Suprapubic skin (tissue), 4 donors: Measurements from ENCODE around the gene RASSF5. TPM values are rescaled to one million over a fixed set of nuclear protein-coding genes. Genes with fewer than 3 reads are reported as not detected.
"Not testable (repeated sequence)": the region's sequence is repeated elsewhere in the genome, so short reads cannot be mapped to it uniquely, and the experiment has no call there.

Experiments
- DNase-seq, 2 donors: peaks; one replicate each; pipeline ENCODE4 v3.0.0-alpha.2; 2019; ENCODE audit warnings: low spot score in 2 of 2
- H3K27ac ChIP-seq: fragments of 200-600 bp; sonication (generic); one replicate; pipeline ENCODE4 v1.5.1; 2019
- H3K27me3 ChIP-seq: fragments of 200-600 bp; sonication (generic); one replicate; pipeline ENCODE4 v1.5.1; 2019
- H3K36me3 ChIP-seq: fragments of 200-600 bp; sonication (generic); one replicate; pipeline ENCODE4 v1.5.1; 2019
- H3K4me1 ChIP-seq: fragments of 200-600 bp; sonication (generic); one replicate; pipeline ENCODE4 v1.5.1; 2019
- H3K4me3 ChIP-seq: fragments of 200-600 bp; sonication (generic); one replicate; pipeline ENCODE4 v1.5.1; 2019; ENCODE audit warnings: mild to moderate bottlenecking
- H3K9me3 ChIP-seq: fragments of 200-600 bp; sonication (generic); one replicate; pipeline ENCODE4 v1.5.1; 2019
- EP300 ChIP-seq: sonication (generic); formaldehyde crosslinking; IDR thresholded peaks from one replicate; pipeline ENCODE4 v1.6.1; 2017; ENCODE audit warnings: antibody characterized with exemption
- POLR2A ChIP-seq, 2 donors: fragments of 450-650 bp; IDR thresholded peaks; one replicate each; pipeline ENCODE4 v1.6.1; 2017; ENCODE audit warnings: antibody characterized with exemption in 2 of 2, mild to moderate bottlenecking in 2 of 2, moderate library complexity in 2 of 2
- POLR2AphosphoS5 ChIP-seq, 3 donors: sonication (generic); formaldehyde crosslinking; IDR thresholded peaks; one replicate each; pipeline ENCODE4 v1.6.1; 2017; ENCODE audit warnings: antibody characterized with exemption in 3 of 3
- WGBS: methylation state at CpG from one replicate; pipeline ENCODE4 v1.1.5; 2018; 5-methylcytosine and 5-hydroxymethylcytosine counted together
- total RNA-seq, 4 donors: library from RNA; depleted of rRNA; stranded (reverse); fragments of >200 nt; gene quantifications; one replicate each; pipeline ENCODE4 v1.1.0, GENCODE V29; 2016
- TF ChIP-seq, protein P1 (sequence below), 2 donors: fragments of 200-600 bp in 1 of 2; fragments of 450-650 bp in 1 of 2; sonication (generic) in 1 of 2; IDR thresholded peaks; one replicate each; pipeline ENCODE4 v1.5.1; 2016 to 2019; ENCODE audit warnings: antibody characterized with exemption in 2 of 2, mild to moderate bottlenecking in 1 of 2, moderate library complexity in 1 of 2

Gene RASSF5
- total RNA-seq, 4 donors from 2014 or later, result 34.8 to 74.5 (median 64.9) TPM

DNA sequence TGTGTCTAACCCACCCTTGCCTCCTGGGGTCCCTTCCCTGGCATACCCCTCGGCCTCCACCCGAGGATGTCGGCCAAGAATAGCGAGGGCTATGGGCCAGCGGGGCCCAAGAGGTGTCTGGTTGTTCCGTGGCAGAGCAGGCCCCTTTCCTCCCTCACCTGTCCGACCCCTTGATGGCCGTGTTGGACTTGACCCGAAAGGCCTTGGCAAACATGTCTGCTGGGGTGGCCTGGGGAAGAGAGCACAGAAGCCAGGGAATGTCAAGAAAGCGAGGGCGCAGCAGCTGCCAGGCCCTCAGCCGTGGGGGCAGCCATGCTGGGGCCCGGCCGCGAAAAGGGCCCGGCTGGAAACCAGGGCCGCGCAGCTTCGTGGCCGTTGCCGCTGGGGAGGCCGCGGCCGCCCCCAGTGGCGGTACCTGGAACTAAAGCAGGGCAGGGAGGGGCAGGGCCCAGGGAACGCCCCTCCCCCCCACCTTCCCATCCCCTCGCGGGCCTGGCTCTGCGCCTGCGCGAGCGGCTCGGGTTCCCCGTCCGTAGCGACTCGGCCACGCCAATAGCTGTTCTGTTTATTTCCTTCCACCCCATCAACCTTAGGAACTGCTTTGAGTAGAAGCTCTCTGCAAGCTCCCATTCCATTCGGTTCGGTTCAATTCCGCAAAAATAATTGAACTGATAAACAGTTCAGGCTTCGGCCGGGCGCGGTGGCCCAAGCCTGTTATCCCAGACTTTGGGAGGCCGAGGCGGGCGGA lies 105.0 kb downstream of the RASSF5 start, which contains the start of gene EIF2D:
Gene EIF2D (minus strand): TSS at position 337 of the 748 bp plus-strand sequence. CDS start 123 bp downstream, at position 214.
- Histone ChIP-seq H3K27ac (peak within 1 kb of the TSS; percentile 94), H3K36me3 (peaks cover 28% of the 10 kb centered on the region), H3K4me3 (peak within 1 kb of the TSS; percentile 76), H3K4me1 (peaks cover 10% of the 10 kb centered on the region), H3K27me3 (no peaks in the 10 kb centered on the region), H3K9me3 (no peaks in the 10 kb centered on the region)
- DNase-seq, result peak; percentile 93 to 95
- TF ChIP-seq, protein P1, sequence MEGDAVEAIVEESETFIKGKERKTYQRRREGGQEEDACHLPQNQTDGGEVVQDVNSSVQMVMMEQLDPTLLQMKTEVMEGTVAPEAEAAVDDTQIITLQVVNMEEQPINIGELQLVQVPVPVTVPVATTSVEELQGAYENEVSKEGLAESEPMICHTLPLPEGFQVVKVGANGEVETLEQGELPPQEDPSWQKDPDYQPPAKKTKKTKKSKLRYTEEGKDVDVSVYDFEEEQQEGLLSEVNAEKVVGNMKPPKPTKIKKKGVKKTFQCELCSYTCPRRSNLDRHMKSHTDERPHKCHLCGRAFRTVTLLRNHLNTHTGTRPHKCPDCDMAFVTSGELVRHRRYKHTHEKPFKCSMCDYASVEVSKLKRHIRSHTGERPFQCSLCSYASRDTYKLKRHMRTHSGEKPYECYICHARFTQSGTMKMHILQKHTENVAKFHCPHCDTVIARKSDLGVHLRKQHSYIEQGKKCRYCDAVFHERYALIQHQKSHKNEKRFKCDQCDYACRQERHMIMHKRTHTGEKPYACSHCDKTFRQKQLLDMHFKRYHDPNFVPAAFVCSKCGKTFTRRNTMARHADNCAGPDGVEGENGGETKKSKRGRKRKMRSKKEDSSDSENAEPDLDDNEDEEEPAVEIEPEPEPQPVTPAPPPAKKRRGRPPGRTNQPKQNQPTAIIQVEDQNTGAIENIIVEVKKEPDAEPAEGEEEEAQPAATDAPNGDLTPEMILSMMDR (IDR thresholded peaks at IDR 0.05), result peak; percentile 92 to 100
- peak; percentile 22 to 79 for TF ChIP-seq POLR2A (IDR thresholded peaks at IDR 0.05)
- peak in 2 of 3 donors; percentile 43 to 98 for TF ChIP-seq POLR2AphosphoS5 (IDR thresholded peaks at IDR 0.05)
- TF ChIP-seq EP300, result no peak
- 4% methylated on average over 44 of the region's 48 CpGs for WGBS

DNA sequence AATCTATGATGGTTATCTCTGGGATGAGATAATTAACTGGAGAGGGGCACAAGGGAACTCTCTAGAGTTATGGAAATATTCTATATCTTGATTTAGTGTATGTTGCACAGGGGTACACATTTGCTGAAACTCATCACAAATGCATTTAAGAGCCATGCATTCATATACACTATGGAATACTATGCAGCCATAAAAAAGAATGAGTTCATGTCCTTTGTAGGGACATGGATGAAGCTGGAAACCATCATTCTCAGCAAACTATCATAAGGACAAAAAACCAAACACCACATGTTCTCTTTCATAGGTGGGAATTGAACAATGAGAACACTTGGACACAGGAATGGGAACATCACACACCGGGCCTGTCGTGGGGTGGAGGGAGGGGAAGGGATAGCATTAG lies 119.1 kb downstream of the RASSF5 start:
- not testable (repeated sequence) for H3K4me3 ChIP-seq, H3K4me1 ChIP-seq
- 93% methylated on average over 2 of the region's 2 CpGs for WGBS

DNA sequence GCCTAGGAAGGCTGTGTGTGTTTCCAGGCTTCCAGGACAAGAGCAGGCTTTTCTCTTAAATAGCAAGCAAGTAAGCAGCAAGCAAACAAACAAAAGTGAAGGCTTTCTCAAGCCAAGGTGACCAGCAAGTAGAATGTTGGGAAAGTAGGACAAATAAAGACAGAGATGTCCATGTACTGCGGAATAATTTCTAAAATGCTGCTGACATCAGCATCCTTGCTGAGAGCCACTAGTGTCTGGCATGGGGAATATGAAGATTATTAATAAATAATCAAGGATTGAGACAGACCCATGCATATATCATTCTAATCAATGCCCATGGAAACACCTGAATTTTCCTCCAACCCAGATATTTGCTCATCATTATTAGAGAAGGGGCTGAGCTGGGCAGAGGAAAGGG lies 121.6 kb downstream of the RASSF5 start:
- H3K27me3 ChIP-seq, result no peaks in the 10 kb centered on the region
- no peak overlapping the region for H3K4me3 ChIP-seq
- no peak for DNase-seq
- peaks cover 7% of the 10 kb centered on the region for H3K4me1 ChIP-seq
- no peak for TF ChIP-seq POLR2A (IDR thresholded peaks at IDR 0.05)
- TF ChIP-seq POLR2AphosphoS5 (IDR thresholded peaks at IDR 0.05), result no peak
- H3K27ac ChIP-seq, result no peak overlapping the region
- H3K9me3 ChIP-seq, result no peaks in the 10 kb centered on the region
- no peaks in the 10 kb centered on the region for H3K36me3 ChIP-seq
- no CpG with 5 or more reads among the region's 1 CpG for WGBS

More for the DNA sequence above, 119.1 kb downstream of the RASSF5 start:
- not testable (repeated sequence) for DNase-seq, H3K9me3 ChIP-seq, H3K27me3 ChIP-seq, H3K36me3 ChIP-seq, H3K27ac ChIP-seq

DNA sequence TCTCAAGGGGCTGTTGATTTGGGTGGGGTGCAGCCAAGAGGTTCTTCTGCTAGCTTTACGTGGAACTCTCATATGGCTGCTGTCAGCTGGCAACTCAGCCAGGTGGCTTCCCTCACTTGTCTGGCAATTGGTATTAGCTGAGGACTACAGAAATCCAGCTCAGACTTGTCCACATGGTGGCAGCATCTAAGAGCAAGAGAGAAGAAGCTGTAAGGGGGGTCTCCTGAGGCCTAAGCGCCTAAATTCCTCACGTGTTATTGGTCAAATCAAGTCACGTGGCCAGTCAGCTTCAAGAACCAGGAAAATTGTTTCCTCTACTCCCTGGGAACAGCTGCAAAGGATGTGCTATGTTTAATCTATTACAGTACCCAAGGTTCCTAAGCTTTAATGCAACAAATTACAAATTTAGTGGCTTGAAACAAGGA lies 123.8 kb downstream of the RASSF5 start:
- no peak for DNase-seq
- WGBS, result 29% methylated on average over 4 of the region's 4 CpGs
- H3K27me3 ChIP-seq, result no peaks in the 10 kb centered on the region
- no peak overlapping the region for H3K27ac ChIP-seq
- H3K4me3 ChIP-seq, result no peak overlapping the region
- peaks cover 28% of the 10 kb centered on the region for H3K4me1 ChIP-seq
- no peaks in the 10 kb centered on the region for H3K9me3 ChIP-seq
- no peaks in the 10 kb centered on the region for H3K36me3 ChIP-seq
- TF ChIP-seq, protein P1 (IDR thresholded peaks at IDR 0.05), result peak in 1 of 2 donors; percentile 15
- no peak for TF ChIP-seq EP300

DNA sequence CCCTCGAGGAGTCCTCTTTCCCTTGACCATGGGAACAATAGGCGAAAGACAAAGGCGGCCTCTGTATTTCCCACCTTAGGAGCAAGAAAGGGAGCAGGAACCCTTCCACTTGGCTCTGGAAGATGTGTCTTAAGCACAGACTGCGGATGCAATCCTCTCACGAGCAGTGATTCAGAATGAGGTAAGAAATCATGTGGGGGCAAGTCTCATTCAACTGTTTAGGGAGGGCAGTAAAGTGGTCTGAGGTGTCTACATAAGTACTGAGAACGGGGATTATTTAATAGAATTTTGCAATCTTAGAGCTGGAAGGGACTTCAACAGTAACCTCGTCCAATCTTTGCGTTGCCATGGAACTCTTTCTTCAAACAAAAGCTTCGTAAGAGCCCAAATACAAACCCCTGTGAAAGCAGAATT lies 126.4 kb downstream of the RASSF5 start:
- no peak for TF ChIP-seq POLR2A (IDR thresholded peaks at IDR 0.05)
- TF ChIP-seq EP300, result no peak
- TF ChIP-seq, protein P1 (IDR thresholded peaks at IDR 0.05), result no peak
- TF ChIP-seq POLR2AphosphoS5 (IDR thresholded peaks at IDR 0.05), result no peak
- WGBS, result 36% methylated on average over 9 of the region's 9 CpGs
- Histone ChIP-seq H3K4me3 (no peak overlapping the region), H3K27ac (peak overlapping the region; percentile 68), H3K9me3 (no peaks in the 10 kb centered on the region), H3K4me1 (peaks cover 30% of the 10 kb centered on the region), H3K27me3 (no peaks in the 10 kb centered on the region), H3K36me3 (no peaks in the 10 kb centered on the region)
- DNase-seq, result no peak

DNA sequence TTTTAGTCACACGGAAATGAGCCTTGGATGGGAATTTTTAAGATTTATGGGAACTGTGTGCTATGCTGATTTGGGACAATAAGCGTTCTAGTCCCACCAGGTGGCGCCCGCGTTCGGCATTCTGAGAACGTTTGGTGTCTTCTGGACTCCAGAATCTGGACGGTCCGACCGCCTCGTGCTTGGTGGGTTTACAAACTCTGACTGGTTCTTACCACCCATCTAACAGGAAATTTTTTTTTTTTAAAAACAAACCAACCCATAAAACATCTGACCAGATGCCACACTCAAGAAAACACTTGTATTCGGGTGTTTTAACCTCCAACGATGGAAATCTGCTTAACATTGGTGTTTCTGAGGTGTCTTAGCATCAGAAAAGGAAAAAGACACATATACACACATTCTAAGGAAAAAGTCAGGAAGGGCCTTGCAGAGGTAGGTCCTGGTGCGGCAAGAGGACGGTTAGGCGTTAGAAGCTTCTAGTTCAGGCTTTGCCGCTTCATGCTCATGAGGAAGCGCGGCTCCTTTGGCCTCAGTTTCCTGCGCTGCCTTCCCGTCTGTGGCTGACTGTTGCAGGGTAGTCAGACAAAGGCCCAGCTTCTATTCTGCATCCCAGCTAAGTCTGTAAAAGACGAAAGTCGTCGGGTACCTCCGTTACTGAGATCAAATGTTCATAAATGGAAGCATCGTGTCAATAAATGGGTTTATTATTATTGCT lies 127.2 kb downstream of the RASSF5 start:
- Histone ChIP-seq H3K36me3 (no peaks in the 10 kb centered on the region), H3K27ac (peak overlapping the region; percentile 68), H3K4me3 (peak overlapping the region; percentile 82), H3K27me3 (no peaks in the 10 kb centered on the region), H3K9me3 (no peaks in the 10 kb centered on the region), H3K4me1 (peaks cover 30% of the 10 kb centered on the region)
- no peak for TF ChIP-seq POLR2A (IDR thresholded peaks at IDR 0.05)
- TF ChIP-seq, protein P1 (IDR thresholded peaks at IDR 0.05), result peak; percentile 65 to 74
- no peak for TF ChIP-seq EP300
- TF ChIP-seq POLR2AphosphoS5 (IDR thresholded peaks at IDR 0.05), result no peak
- DNase-seq, result peak; percentile 98 to 99
- WGBS, result 11% methylated on average over 26 of the region's 26 CpGs
